ENCODE results near the gene COL4A2. TPM values are rescaled to one million over a fixed set of nuclear protein-coding genes. Genes with fewer than 3 reads are reported as not detected.

COL4A2 gene
- total RNA-seq, 1 donor from 2014 or later = 60.9 TPM

- H3K4me3 Mint-ChIP-seq (ENCODE audit: unreplicated experiment) = no peak overlapping the region
- no peak for DNase-seq
- peaks cover 17% of the 10 kb centered on the region for H3K4me1 Mint-ChIP-seq (ENCODE audit: low read depth, unreplicated experiment)
- no peak overlapping the region for H3K27ac Mint-ChIP-seq (ENCODE audit: unreplicated experiment)
- H3K36me3 Mint-ChIP-seq (ENCODE audit: unreplicated experiment) = no peaks in the 10 kb centered on the region
- no peaks in the 10 kb centered on the region for H3K9me3 Mint-ChIP-seq (ENCODE audit: unreplicated experiment)
- H3K27me3 Mint-ChIP-seq (ENCODE audit: unreplicated experiment) = peaks cover 2% of the 10 kb centered on the region
- TF ChIP-seq CTCF (IDR thresholded peaks at IDR 0.05; ENCODE audit: partially characterized antibody, unreplicated experiment) = no peak
Observed at GRCh38 chr13:110524541-110525257, 217.6 kb downstream of the COL4A2 start.

- no peak for TF ChIP-seq CTCF (IDR thresholded peaks at IDR 0.05; ENCODE audit: partially characterized antibody, unreplicated experiment)
- DNase-seq = no peak
- no peak overlapping the region for H3K27ac Mint-ChIP-seq (ENCODE audit: unreplicated experiment)
Observed at GRCh38 chr13:110525328-110526319, 218.5 kb downstream of the COL4A2 start.

GRCh38 chr13:110528371-110528770, 221.3 kb downstream of the COL4A2 start:
- Mint-ChIP-seq H3K9me3 (ENCODE audit: unreplicated experiment) (no peaks in the 10 kb centered on the region), H3K4me1 (ENCODE audit: low read depth, unreplicated experiment) (peaks cover 13% of the 10 kb centered on the region), H3K27me3 (ENCODE audit: unreplicated experiment) (peaks cover 2% of the 10 kb centered on the region), H3K27ac (ENCODE audit: unreplicated experiment) (no peak overlapping the region), H3K4me3 (ENCODE audit: unreplicated experiment) (no peak overlapping the region), H3K36me3 (ENCODE audit: unreplicated experiment) (no peaks in the 10 kb centered on the region)
- no peak for DNase-seq
- no peak for TF ChIP-seq CTCF (IDR thresholded peaks at IDR 0.05; ENCODE audit: partially characterized antibody, unreplicated experiment)

More at GRCh38 chr13:110525328-110526319, 218.5 kb downstream of the COL4A2 start:
- H3K9me3 Mint-ChIP-seq (ENCODE audit: unreplicated experiment) = no peaks in the 10 kb centered on the region
- peaks cover 15% of the 10 kb centered on the region for H3K4me1 Mint-ChIP-seq (ENCODE audit: low read depth, unreplicated experiment)
- H3K4me3 Mint-ChIP-seq (ENCODE audit: unreplicated experiment) = no peak overlapping the region
- H3K27me3 Mint-ChIP-seq (ENCODE audit: unreplicated experiment) = no peaks in the 10 kb centered on the region
- H3K36me3 Mint-ChIP-seq (ENCODE audit: unreplicated experiment) = no peaks in the 10 kb centered on the region

GRCh38 chr13:110528911-110529310, 221.8 kb downstream of the COL4A2 start:
- TF ChIP-seq CTCF (IDR thresholded peaks at IDR 0.05; ENCODE audit: partially characterized antibody, unreplicated experiment) = no peak
- peaks cover 2% of the 10 kb centered on the region for H3K27me3 Mint-ChIP-seq (ENCODE audit: unreplicated experiment)
- peaks cover 13% of the 10 kb centered on the region for H3K4me1 Mint-ChIP-seq (ENCODE audit: low read depth, unreplicated experiment)
- H3K36me3 Mint-ChIP-seq (ENCODE audit: unreplicated experiment) = no peaks in the 10 kb centered on the region
- DNase-seq = no peak
- no peak overlapping the region for H3K27ac Mint-ChIP-seq (ENCODE audit: unreplicated experiment)
- H3K9me3 Mint-ChIP-seq (ENCODE audit: unreplicated experiment) = no peaks in the 10 kb centered on the region
- no peak overlapping the region for H3K4me3 Mint-ChIP-seq (ENCODE audit: unreplicated experiment)
